H1 (cell line): ENCODE results near the gene GRK5. TPM values are rescaled to one million over a fixed set of nuclear protein-coding genes. Genes with fewer than 3 reads are reported as not detected.

Source experiments
- BACH1 ChIP-seq: IDR thresholded peaks from 2 replicates; pipeline ENCODE4 v1.6.1; 2012; ENCODE audit warnings: low read length, improper control_type of control experiment
- CBX8 ChIP-seq: fragments of 300-800, 300-1000 bp; sonication (generic); IDR thresholded peaks from 2 replicates; pipeline ENCODE4 v1.7.1; 2016; ENCODE audit warnings: low read depth, low read length, borderline replicate concordance
- CHD1 ChIP-seq: IDR thresholded peaks from 2 replicates; pipeline ENCODE4 v1.6.1; 2012; ENCODE audit warnings: low read depth, low read length, improper control_type of control experiment
- HDAC2 ChIP-seq, 2 experiments: fragments of 300-600 bp in 1 of 2; sonication (generic) in 1 of 2; IDR thresholded peaks; 2 replicates each; pipeline ENCODE4 v1.6.1; 2011 to 2012; ENCODE audit warnings: low read depth in 2 of 2, low read length in 2 of 2, mild to moderate bottlenecking in 2 of 2, moderate library complexity in 2 of 2, borderline replicate concordance in 1 of 2, inconsistent platforms in 1 of 2
- HDAC6 ChIP-seq: IDR thresholded peaks from one replicate; pipeline ENCODE4 v1.7.1; 2012; ENCODE audit warnings: low read depth, mild to moderate bottlenecking, inconsistent platforms, low read length, moderate library complexity
- KDM1A ChIP-seq: fragments of 200-600, 300-600 bp; sonication (generic); IDR thresholded peaks from 2 replicates; pipeline ENCODE4 v1.7.1; 2016; ENCODE audit warnings: mild to moderate bottlenecking, low read length, borderline replicate concordance
- NRF1 ChIP-seq: IDR thresholded peaks from 2 replicates; pipeline ENCODE4 v1.6.1; 2011; ENCODE audit warnings: mild to moderate bottlenecking, low read depth, low read length, improper control_type of control experiment
- PHF8 ChIP-seq: fragments of 200-600 bp; sonication (generic); conservative IDR thresholded peaks from 2 replicates; pipeline ENCODE4 v1.7.1; 2012; ENCODE audit warnings: low read depth, mild to moderate bottlenecking, inconsistent platforms, low read length, moderate library complexity
- POLR2AphosphoS5 ChIP-seq: IDR thresholded peaks from 2 replicates; pipeline ENCODE4 v1.6.1; 2011; ENCODE audit warnings: low read depth, low read length
- POU5F1 ChIP-seq: IDR thresholded peaks from 2 replicates; pipeline ENCODE4 v1.6.1; 2011; ENCODE audit warnings: low read depth, mild to moderate bottlenecking, low read length, moderate library complexity
- YY1 ChIP-seq: IDR thresholded peaks from 2 replicates; pipeline ENCODE4 v1.6.1; 2011; ENCODE audit warnings: low read depth, mild to moderate bottlenecking, low read length
- polyA plus RNA-seq, 7 experiments: library from polyadenylated mRNA; depleted of rRNA in 3 of 7; stranded (reverse) in 5 of 7; unstranded in 2 of 7; fragments of >200 nt in 5 of 7; fragments of 200-250 nt in 2 of 7; gene quantifications; 1 replicate in 5 of 7; 2 replicates in 1 of 7; 4 replicates in 1 of 7; pipeline versions ENCODE4 v1.2.1 to v1.2.3, GENCODE V29; 2011 to 2013; ENCODE audit warnings: missing spikeins in 2 of 7, mixed read lengths in 2 of 7
- total RNA-seq: library from RNA; stranded (reverse); fragmentation: NEBNext Ultra II Directional; extraction: Animal tissue kit (Norgen Biotek cat#: 25700); gene quantifications from 2 replicates; pipeline ENCODE4 v1.2.1, GENCODE V29; 2021
- TF ChIP-seq, protein P1 (sequence below): fragments of 300-600 bp; sonication (generic); IDR thresholded peaks from 2 replicates; pipeline ENCODE4 v1.7.1; 2012; ENCODE audit warnings: low read length, moderate library complexity, mild to moderate bottlenecking, inconsistent platforms; ENCODE audit not compliant: insufficient replicate concordance

The GRK5 gene
- total and polyA plus RNA-seq, 2 of the 8 experiments (the other 6 are each of a cell fraction or from before 2014, with no cell fraction given), result 0.54 to 2.5 TPM

DNA sequence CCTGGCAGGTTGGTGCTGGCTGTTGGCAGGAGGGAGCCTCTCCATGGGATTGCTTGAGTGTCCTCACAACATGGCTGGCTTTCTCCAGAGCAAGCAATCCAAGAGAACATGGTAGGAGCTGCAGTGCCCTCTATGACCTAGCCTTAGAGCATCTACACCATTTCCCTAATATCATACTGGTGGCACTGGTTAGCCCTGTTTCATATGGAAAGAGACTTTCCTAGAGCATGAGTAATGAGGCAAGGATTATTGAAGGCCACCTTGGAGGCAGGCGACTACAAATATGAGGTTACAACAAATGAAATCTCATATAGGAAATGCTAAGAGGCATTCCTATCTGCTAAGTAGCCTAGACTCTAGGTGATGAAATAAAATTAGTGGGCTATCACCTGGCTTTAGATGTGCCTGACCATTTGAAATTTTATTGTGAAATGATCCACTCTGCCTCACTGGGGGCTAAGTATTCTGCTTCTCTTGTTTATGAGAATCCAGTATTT is 181.5 kb downstream of the GRK5 start (continued):
- TF ChIP-seq, protein P1, sequence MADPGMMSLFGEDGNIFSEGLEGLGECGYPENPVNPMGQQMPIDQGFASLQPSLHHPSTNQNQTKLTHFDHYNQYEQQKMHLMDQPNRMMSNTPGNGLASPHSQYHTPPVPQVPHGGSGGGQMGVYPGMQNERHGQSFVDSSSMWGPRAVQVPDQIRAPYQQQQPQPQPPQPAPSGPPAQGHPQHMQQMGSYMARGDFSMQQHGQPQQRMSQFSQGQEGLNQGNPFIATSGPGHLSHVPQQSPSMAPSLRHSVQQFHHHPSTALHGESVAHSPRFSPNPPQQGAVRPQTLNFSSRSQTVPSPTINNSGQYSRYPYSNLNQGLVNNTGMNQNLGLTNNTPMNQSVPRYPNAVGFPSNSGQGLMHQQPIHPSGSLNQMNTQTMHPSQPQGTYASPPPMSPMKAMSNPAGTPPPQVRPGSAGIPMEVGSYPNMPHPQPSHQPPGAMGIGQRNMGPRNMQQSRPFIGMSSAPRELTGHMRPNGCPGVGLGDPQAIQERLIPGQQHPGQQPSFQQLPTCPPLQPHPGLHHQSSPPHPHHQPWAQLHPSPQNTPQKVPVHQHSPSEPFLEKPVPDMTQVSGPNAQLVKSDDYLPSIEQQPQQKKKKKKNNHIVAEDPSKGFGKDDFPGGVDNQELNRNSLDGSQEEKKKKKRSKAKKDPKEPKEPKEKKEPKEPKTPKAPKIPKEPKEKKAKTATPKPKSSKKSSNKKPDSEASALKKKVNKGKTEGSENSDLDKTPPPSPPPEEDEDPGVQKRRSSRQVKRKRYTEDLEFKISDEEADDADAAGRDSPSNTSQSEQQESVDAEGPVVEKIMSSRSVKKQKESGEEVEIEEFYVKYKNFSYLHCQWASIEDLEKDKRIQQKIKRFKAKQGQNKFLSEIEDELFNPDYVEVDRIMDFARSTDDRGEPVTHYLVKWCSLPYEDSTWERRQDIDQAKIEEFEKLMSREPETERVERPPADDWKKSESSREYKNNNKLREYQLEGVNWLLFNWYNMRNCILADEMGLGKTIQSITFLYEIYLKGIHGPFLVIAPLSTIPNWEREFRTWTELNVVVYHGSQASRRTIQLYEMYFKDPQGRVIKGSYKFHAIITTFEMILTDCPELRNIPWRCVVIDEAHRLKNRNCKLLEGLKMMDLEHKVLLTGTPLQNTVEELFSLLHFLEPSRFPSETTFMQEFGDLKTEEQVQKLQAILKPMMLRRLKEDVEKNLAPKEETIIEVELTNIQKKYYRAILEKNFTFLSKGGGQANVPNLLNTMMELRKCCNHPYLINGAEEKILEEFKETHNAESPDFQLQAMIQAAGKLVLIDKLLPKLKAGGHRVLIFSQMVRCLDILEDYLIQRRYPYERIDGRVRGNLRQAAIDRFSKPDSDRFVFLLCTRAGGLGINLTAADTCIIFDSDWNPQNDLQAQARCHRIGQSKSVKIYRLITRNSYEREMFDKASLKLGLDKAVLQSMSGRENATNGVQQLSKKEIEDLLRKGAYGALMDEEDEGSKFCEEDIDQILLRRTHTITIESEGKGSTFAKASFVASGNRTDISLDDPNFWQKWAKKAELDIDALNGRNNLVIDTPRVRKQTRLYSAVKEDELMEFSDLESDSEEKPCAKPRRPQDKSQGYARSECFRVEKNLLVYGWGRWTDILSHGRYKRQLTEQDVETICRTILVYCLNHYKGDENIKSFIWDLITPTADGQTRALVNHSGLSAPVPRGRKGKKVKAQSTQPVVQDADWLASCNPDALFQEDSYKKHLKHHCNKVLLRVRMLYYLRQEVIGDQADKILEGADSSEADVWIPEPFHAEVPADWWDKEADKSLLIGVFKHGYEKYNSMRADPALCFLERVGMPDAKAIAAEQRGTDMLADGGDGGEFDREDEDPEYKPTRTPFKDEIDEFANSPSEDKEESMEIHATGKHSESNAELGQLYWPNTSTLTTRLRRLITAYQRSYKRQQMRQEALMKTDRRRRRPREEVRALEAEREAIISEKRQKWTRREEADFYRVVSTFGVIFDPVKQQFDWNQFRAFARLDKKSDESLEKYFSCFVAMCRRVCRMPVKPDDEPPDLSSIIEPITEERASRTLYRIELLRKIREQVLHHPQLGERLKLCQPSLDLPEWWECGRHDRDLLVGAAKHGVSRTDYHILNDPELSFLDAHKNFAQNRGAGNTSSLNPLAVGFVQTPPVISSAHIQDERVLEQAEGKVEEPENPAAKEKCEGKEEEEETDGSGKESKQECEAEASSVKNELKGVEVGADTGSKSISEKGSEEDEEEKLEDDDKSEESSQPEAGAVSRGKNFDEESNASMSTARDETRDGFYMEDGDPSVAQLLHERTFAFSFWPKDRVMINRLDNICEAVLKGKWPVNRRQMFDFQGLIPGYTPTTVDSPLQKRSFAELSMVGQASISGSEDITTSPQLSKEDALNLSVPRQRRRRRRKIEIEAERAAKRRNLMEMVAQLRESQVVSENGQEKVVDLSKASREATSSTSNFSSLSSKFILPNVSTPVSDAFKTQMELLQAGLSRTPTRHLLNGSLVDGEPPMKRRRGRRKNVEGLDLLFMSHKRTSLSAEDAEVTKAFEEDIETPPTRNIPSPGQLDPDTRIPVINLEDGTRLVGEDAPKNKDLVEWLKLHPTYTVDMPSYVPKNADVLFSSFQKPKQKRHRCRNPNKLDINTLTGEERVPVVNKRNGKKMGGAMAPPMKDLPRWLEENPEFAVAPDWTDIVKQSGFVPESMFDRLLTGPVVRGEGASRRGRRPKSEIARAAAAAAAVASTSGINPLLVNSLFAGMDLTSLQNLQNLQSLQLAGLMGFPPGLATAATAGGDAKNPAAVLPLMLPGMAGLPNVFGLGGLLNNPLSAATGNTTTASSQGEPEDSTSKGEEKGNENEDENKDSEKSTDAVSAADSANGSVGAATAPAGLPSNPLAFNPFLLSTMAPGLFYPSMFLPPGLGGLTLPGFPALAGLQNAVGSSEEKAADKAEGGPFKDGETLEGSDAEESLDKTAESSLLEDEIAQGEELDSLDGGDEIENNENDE, result no peak
- TF ChIP-seq POLR2AphosphoS5, result no peak
- TF ChIP-seq HDAC6, result no peak
- no peak for TF ChIP-seq CBX8
- TF ChIP-seq KDM1A, result no peak
- no peak for TF ChIP-seq HDAC2 (IDR thresholded peaks at IDR 0.05; ENCODE audit: borderline replicate concordance in 1 of 2, low read depth in 2 of 2, low read length in 2 of 2)
- no peak for TF ChIP-seq CHD1
- no peak for TF ChIP-seq POU5F1
- TF ChIP-seq NRF1, result no peak
- TF ChIP-seq PHF8, result no peak
- no peak for TF ChIP-seq BACH1
- TF ChIP-seq YY1, result no peak
